ENCODE results near the gene ATG2A.

Gene ATG2A

GRCh38 chr11:64870176-64870892, 46.7 kb downstream of the ATG2A start:
- peak; percentile 66 for DNase-seq (ENCODE audit: low spot score)

DNA sequence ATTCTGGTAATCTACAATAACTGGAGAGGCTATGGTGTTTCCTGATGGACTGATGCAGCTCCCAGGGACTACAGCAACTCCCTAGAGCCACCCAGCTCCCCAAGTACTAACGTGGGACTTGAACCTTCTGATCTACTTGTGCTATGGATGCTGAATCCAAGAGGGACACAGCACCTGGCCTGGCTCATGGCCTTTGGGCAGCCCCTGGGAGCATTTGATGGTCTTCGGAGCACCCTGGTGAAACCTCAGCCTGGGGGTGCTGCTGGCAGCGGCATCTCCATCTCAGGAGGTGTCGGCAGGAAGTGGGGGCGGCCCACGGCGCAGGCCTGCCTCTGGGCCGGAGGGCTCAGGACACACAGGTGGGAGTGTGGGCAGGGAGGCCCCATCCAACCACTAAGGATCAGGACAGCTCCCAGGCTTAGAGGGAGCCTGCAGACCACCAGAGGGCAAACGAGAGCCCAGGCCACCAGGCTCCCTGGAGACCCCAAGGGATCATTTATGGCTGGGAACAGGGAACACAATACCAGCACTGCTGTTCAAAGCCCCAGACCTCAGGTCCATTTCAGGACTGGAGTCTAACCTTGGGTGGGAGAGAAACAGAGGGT, 47.3 kb downstream of the ATG2A start:
- no peak for DNase-seq (ENCODE audit: low spot score)

DNA sequence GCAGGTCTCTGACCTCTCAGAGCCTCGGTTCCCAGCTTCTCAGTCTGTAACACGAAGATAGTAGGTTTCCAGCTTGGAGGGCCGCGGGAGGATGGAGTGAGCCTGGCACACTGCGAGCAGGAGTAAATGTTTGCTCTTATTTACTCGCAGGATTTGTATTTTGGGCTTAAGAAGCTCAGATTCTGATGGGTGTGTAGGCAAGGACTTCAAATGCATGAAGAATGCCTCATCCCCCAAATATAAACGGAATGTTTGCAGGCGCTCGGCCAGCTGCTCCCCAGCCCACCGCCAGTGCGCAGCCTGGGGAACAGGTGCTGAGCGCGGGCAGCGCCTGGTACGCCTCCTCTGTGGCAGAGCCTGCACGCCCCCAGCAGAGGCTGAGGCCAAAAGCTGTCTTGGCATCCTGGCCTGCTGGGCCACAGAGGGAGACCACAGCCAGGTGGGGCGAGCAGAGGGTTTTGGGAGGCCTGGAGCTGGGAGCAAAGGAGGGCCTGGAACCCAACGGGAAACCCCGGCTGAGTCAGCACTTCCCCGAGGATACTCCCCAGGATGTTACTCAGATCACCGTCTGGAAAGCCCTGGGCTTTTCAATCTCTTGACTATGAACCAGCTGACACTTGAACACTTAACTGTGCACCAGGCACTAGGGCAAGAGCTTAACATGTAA, 48.0 kb downstream of the ATG2A start:
- peak; percentile 91 for DNase-seq (ENCODE audit: low spot score)

DNA sequence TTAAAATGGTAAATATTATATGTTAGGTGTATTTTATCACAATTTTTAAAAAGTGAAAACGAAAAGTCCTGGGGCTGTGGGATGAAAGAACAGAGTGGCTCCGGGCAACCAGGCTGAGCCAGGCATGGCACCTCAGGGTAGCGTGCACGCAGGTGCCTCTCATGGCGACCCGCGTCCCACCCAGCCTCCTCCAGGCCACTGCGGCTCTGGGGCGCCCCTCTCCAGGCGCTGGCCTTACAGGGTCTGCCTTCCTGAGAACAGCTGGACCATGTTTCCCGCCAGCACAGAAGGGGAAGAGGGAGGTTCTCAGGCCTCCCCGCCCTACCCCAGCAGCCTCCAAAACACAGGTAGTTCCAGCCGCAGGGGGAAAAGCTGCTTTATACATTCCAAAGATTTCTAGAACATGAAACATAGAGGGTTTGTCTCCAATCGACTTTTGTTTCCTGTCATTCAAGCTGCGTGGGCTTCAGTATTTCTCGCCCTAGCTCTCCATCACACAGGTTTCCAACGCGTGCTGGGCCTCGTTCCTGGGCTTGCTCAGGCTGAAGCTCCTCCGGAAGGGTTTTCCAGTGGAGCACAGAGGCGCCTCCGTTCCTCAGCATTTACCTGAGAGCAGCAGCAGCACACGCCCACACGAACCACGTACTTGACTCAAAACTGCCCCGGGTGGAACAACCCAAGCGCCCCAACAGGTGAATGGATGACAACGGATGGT, 49.1 kb downstream of the ATG2A start:
- no peak for DNase-seq (ENCODE audit: low spot score)

GRCh38 chr11:64866173-64866491, 50.9 kb downstream of the ATG2A start:
- DNase-seq (ENCODE audit: low spot score): no peak

GRCh38 chr11:64865286-64866172, 51.5 kb downstream of the ATG2A start:
- DNase-seq (ENCODE audit: low spot score): no peak

- no peak for DNase-seq (ENCODE audit: low spot score)
Measured at GRCh38 chr11:64864473-64865285, 52.3 kb downstream of the ATG2A start.

- DNase-seq (ENCODE audit: low spot score): no peak
Measured at GRCh38 chr11:64864135-64864472, 52.9 kb downstream of the ATG2A start.

DNA sequence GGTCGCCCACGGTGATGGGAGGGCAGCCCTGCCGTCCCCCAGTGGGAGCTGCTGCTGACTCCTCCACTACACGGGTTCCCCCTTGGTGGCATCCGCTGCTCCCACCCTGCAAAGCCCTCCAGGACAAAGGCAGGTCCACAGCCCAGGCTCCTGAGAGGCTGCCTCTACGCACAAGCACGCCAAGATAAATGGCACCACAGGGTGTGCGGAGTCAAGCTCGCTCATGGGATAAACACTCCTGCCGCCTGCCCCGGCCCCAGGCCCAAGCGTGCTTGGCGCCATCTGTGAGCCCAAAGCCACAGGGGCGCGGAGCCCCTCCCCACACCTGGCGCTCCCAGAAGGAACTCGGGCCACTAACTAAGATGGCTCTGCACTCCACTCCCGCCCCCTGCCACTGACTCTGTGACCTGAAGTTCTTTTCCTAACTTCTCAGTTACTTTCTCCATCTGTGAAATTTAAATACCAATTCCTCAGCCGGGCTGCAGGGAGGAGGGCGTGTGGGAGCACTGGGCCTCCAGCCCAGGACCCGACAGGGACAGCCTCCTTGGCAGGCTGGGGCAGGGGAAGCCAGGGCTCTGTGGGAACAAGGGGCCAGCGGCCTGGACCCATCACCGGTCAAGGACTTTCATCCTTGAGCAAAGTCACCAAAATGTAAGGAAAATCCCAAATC, 53.5 kb downstream of the ATG2A start:
- DNase-seq (ENCODE audit: low spot score): no peak

GRCh38 chr11:64862987-64863390, 54.0 kb downstream of the ATG2A start:
- DNase-seq (ENCODE audit: low spot score): no peak

DNA sequence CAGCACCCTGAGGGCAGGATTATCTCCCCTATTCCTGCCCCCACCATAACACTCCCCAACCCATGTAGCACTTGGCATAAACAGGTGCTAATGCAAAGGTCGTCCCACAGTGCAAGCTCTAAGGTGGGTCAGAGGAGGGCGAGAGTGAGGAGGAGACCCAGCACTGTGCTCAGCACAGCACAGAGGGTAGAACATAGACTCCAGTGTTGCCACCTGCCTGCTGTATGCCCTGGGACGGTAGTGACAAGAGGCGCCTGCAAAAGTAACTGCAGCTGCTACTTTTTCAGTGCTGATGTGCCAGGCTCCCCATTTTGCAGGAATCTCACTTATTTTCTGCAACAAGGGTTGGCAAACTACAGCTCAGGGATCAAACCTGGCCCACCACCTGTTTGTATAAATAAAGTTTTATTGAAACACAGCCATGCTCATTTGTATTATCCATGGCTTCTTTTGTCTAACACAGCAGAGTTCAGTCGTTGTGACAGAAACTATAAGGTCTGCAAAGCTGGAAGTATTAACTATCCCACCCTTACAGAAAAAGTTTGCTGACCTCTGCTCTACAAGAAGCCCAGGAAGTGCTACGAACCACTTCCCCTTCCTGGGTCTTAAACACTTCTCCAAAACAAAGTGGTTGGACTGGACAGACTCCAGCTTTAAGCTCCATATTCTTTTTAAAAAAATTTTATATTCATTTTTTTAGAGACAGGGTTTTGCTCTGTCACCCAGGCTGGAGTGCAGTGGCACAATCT, 55.6 kb downstream of the ATG2A start:
- no peak for DNase-seq (ENCODE audit: low spot score)

- DNase-seq (ENCODE audit: low spot score): no peak
Measured at GRCh38 chr11:64859542-64860414, 57.2 kb downstream of the ATG2A start.

DNA sequence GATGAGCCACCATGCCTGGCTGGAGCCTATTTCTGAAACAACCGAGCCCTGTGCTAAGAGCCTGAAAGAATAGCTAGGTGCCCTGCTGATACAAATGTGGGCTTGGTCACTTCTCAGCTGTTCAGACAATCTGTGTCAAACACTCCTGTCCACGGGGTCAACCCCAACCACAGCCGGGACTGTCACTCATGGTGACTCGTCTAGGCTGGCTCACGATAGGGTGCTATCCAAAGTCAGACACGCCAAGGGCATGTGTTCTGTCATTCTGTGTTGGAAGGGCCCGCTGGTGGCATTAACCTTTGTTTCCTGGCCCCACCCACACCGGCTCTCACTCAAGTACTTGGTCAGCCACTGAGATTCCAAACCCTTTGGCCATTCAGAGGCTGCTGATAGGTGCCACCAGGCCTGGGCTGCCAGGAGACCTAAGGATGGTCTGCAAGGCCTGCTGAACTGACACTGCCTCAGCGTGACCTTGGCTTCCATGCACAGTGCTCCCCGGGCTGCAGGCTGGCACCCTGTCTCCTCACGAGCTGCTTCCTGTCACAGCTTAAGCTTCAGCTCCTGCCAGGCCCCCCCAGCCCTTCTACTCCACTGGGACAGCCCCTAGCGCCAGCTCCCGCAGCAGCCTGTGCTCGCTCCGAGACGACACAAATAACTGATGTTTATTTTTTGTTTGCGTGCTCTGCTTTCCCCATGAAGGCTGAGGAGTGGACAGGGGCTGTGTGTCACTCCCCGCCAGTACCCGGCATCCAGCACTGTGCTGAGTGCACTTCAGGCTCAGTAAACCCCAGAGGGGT, 58.3 kb downstream of the ATG2A start:
- DNase-seq (ENCODE audit: low spot score): no peak

GRCh38 chr11:64857485-64857884, 59.5 kb downstream of the ATG2A start:
- DNase-seq (ENCODE audit: low spot score): no peak

- DNase-seq (ENCODE audit: low spot score): peak; percentile 97
Measured at GRCh38 chr11:64856382-64857227, 60.4 kb downstream of the ATG2A start.

- no peak for DNase-seq (ENCODE audit: low spot score)
Measured at GRCh38 chr11:64855596-64856304, 61.3 kb downstream of the ATG2A start.
